AG20443 (cell line): ENCODE measurements around the gene HLTF.
A peak's percentile ranks its signal among the peaks of the same experiment; 100 is the strongest.

Source experiments
- DNase-seq: peaks from one replicate; pipeline ENCODE4 v3.0.0; 2012; ENCODE audit warnings: low spot score, mixed read lengths

HLTF gene

GRCh38 chr3:149089395-149089794 lies 3.1 kb upstream of the HLTF start:
- DNase-seq = no peak

GRCh38 chr3:149087208-149087607 lies 875 bp upstream of the HLTF start:
- no peak for DNase-seq

GRCh38 chr3:149085828-149086231 lies 503 bp downstream of the HLTF start:
- peak; percentile 40 for DNase-seq

GRCh38 chr3:149081772-149082171 lies 4.6 kb downstream of the HLTF start:
- DNase-seq = no peak

- peak; percentile 22 for DNase-seq
Observed at GRCh38 chr3:149080699-149081091, 5.6 kb downstream of the HLTF start.

- DNase-seq = no peak
Observed at GRCh38 chr3:149080011-149080698, 6.2 kb downstream of the HLTF start.

GRCh38 chr3:149077628-149078027 lies 8.7 kb downstream of the HLTF start:
- peak; percentile 43 for DNase-seq

- no peak for DNase-seq
Observed at GRCh38 chr3:149067883-149068282, 18.4 kb downstream of the HLTF start.

- DNase-seq = no peak
Observed at GRCh38 chr3:149061776-149062175, 24.6 kb downstream of the HLTF start.

- no peak for DNase-seq
Observed at GRCh38 chr3:149058602-149059001, 27.7 kb downstream of the HLTF start.

GRCh38 chr3:149058198-149058597 lies 28.1 kb downstream of the HLTF start:
- DNase-seq = no peak

GRCh38 chr3:149055575-149055974 lies 30.8 kb downstream of the HLTF start:
- DNase-seq = no peak

GRCh38 chr3:149044339-149045083 lies 41.8 kb downstream of the HLTF start:
- no peak for DNase-seq

- peak; percentile 25 for DNase-seq
Observed at GRCh38 chr3:149042789-149043386, 43.4 kb downstream of the HLTF start.

GRCh38 chr3:149038322-149038721 lies 48.0 kb downstream of the HLTF start:
- no peak for DNase-seq

- no peak for DNase-seq
Observed at GRCh38 chr3:149037684-149038083, 48.6 kb downstream of the HLTF start.

- no peak for DNase-seq
Observed at GRCh38 chr3:149031096-149031495, 55.2 kb downstream of the HLTF start.

GRCh38 chr3:149026718-149027117 lies 59.6 kb downstream of the HLTF start:
- no peak for DNase-seq

GRCh38 chr3:149023951-149024350 lies 62.4 kb downstream of the HLTF start:
- no peak for DNase-seq

- no peak for DNase-seq
Observed at GRCh38 chr3:149021830-149022229, 64.5 kb downstream of the HLTF start.

GRCh38 chr3:149020839-149021252 lies 65.5 kb downstream of the HLTF start:
- DNase-seq = no peak

GRCh38 chr3:149020196-149020838 lies 66.0 kb downstream of the HLTF start:
- DNase-seq = no peak

- DNase-seq = no peak
Observed at GRCh38 chr3:149019580-149019979, 66.8 kb downstream of the HLTF start.
